ENCODE data around the gene ZNF579. TPM values are rescaled to one million over a fixed set of nuclear protein-coding genes. Genes with fewer than 3 reads are reported as not detected.

The ZNF579 gene
- total and polyA plus RNA-seq, 9 of the 15 experiments (the other 6 are each of a cell fraction or from before 2014, with no cell fraction given) = 0.06 to 15.9 (median 1.6) TPM

GRCh38 chr19:55544776-55545439 lies 35.7 kb downstream of the ZNF579 start (continued):
- TF ChIP-seq STAT6 (CRISPR knock-in tag; IDR thresholded peaks at IDR 0.05) (no peak), MTA3 (IDR thresholded peaks at IDR 0.05; ENCODE audit: borderline replicate concordance) (peak; percentile 60; the same call in 1 of the 2 replicates), ZC3H8 (IDR thresholded peaks at IDR 0.05) (no peak), ZNF175 (CRISPR knock-in tag; IDR thresholded peaks at IDR 0.05; ENCODE audit: low read depth) (0 out of 2 replicates have a peak, but pooled peaks have one; percentile 64), SNAPC5 (CRISPR knock-in tag; IDR thresholded peaks at IDR 0.05) (no peak), CXXC5 (CRISPR knock-in tag; IDR thresholded peaks at IDR 0.05) (0 out of 2 replicates have a peak, but pooled peaks have one; percentile 27), ARNT (IDR thresholded peaks at IDR 0.05) (0 out of 4 replicates have a peak, but pooled peaks of 1 of the 2 experiments have one; percentile 23), SMARCC2 (IDR thresholded peaks at IDR 0.05; ENCODE audit: low read depth) (peak; percentile 72; the same call in 1 of the 2 replicates), THRB (CRISPR knock-in tag; conservative IDR thresholded peaks at IDR 0.05) (no peak), HOXB6 (CRISPR knock-in tag; IDR thresholded peaks at IDR 0.05; ENCODE audit: borderline replicate concordance) (no peak), POLR2G (IDR thresholded peaks at IDR 0.05; ENCODE audit: low read depth, low read length) (peak; percentile 57; the same call in 1 of the 2 replicates), BACH1 (tag; IDR thresholded peaks at IDR 0.05) (no peak), HNRNPLL (IDR thresholded peaks at IDR 0.05; ENCODE audit: low read depth, low read length, poor library complexity, severe bottlenecking) (no peak), TOE1 (IDR thresholded peaks at IDR 0.05; ENCODE audit: borderline replicate concordance) (0 out of 2 replicates have a peak, but pooled peaks have one; percentile 10), TOE1 (CRISPR knock-in tag; IDR thresholded peaks at IDR 0.05; ENCODE audit: borderline replicate concordance, low read depth) (no peak), EGR1 (conservative IDR thresholded peaks at IDR 0.05) (peak; percentile 66), AFF4 (CRISPR knock-in tag; IDR thresholded peaks at IDR 0.05) (0 out of 2 replicates have a peak, but pooled peaks have one; percentile 51), ZNF699 (CRISPR knock-in tag; IDR thresholded peaks at IDR 0.05; ENCODE audit: insufficient replicate concordance) (no peak), MCM7 (IDR thresholded peaks at IDR 0.05) (no peak), ZBTB7A (IDR thresholded peaks at IDR 0.05; ENCODE audit: borderline replicate concordance, control insufficient read depth, low read depth, low read length) (peak; percentile 99)

Data from K562 (cell line).